HL-60 (cell line): ENCODE measurements around the gene FGF1.

Experiments
- DNase-seq, 2 experiments: peaks; one replicate each; pipeline ENCODE4 v3.0.0-alpha.2; 2010 to 2020; ENCODE audit warnings: low read depth in 1 of 2, low spot score in 1 of 2
- H3K27ac ChIP-seq: fragments of 250-450 bp; sonication (Bioruptor Pico); replicated peaks from 2 replicates; pipeline ENCODE4 v1.5.1; 2020; ENCODE audit warnings: mild to moderate bottlenecking, moderate library complexity
- H3K27me3 ChIP-seq: fragments of 250-450 bp; sonication (Bioruptor Pico); 2 replicates; pipeline ENCODE4 v1.5.1; 2021; ENCODE audit warnings: mild to moderate bottlenecking, moderate library complexity; ENCODE audit not compliant: insufficient read depth, poor library complexity, severe bottlenecking
- H3K4me3 ChIP-seq: replicated peaks from 2 replicates; pipeline ENCODE4 v1.5.1; 2011; ENCODE audit warnings: mild to moderate bottlenecking, control low read depth, low read length; ENCODE audit not compliant: insufficient read depth
- GABPA ChIP-seq: IDR thresholded peaks from 2 replicates; pipeline ENCODE4 v1.6.1; 2012; ENCODE audit warnings: low read depth
- POLR2AphosphoS5 ChIP-seq: IDR thresholded peaks from 2 replicates; pipeline ENCODE4 v1.6.1; 2012; ENCODE audit warnings: low read depth
- SPI1 ChIP-seq: IDR thresholded peaks from 2 replicates; pipeline ENCODE4 v1.6.1; 2012; ENCODE audit warnings: low read depth, mild to moderate bottlenecking, borderline replicate concordance
- TF ChIP-seq, protein P1 (sequence below): IDR thresholded peaks from one replicate; pipeline ENCODE4 v1.5.1; 2011; ENCODE audit warnings: low read length, control low read depth, inconsistent platforms; ENCODE audit not compliant: insufficient read depth
- TF ChIP-seq, protein P2 (sequence below): IDR thresholded peaks from 2 replicates; pipeline ENCODE4 v1.6.1; 2012; ENCODE audit warnings: low read depth; ENCODE audit not compliant: insufficient replicate concordance

The FGF1 gene

DNA sequence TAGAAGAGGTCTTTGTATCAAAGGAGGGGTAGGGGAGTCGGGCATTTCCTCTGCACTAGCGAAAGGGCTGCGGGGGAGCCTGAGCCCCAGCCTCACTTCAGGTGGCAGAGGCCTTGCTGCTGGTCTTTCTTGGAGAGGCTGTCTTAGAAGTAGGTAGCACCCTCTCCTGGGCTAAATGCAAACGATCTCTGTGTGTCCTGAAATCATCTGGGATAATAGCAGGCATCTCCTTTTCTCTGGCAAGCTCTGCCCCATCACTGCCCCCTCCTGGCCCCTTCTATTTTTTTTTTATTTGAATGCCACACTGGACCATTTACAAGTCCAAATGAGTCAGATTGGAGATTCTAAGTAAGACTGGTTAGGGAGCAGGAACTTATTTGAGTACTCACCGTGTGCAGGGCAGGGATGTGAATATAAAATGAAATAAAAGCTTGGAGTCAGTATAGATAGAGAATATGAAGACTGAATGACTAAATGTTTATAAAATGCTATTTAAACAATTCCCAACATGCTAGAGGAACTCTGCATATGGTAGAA lies 137.1 kb downstream of the FGF1 start:
- TF ChIP-seq, protein P1, sequence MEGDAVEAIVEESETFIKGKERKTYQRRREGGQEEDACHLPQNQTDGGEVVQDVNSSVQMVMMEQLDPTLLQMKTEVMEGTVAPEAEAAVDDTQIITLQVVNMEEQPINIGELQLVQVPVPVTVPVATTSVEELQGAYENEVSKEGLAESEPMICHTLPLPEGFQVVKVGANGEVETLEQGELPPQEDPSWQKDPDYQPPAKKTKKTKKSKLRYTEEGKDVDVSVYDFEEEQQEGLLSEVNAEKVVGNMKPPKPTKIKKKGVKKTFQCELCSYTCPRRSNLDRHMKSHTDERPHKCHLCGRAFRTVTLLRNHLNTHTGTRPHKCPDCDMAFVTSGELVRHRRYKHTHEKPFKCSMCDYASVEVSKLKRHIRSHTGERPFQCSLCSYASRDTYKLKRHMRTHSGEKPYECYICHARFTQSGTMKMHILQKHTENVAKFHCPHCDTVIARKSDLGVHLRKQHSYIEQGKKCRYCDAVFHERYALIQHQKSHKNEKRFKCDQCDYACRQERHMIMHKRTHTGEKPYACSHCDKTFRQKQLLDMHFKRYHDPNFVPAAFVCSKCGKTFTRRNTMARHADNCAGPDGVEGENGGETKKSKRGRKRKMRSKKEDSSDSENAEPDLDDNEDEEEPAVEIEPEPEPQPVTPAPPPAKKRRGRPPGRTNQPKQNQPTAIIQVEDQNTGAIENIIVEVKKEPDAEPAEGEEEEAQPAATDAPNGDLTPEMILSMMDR = peak; percentile 6
- no peak for TF ChIP-seq SPI1
- TF ChIP-seq, protein P2, sequence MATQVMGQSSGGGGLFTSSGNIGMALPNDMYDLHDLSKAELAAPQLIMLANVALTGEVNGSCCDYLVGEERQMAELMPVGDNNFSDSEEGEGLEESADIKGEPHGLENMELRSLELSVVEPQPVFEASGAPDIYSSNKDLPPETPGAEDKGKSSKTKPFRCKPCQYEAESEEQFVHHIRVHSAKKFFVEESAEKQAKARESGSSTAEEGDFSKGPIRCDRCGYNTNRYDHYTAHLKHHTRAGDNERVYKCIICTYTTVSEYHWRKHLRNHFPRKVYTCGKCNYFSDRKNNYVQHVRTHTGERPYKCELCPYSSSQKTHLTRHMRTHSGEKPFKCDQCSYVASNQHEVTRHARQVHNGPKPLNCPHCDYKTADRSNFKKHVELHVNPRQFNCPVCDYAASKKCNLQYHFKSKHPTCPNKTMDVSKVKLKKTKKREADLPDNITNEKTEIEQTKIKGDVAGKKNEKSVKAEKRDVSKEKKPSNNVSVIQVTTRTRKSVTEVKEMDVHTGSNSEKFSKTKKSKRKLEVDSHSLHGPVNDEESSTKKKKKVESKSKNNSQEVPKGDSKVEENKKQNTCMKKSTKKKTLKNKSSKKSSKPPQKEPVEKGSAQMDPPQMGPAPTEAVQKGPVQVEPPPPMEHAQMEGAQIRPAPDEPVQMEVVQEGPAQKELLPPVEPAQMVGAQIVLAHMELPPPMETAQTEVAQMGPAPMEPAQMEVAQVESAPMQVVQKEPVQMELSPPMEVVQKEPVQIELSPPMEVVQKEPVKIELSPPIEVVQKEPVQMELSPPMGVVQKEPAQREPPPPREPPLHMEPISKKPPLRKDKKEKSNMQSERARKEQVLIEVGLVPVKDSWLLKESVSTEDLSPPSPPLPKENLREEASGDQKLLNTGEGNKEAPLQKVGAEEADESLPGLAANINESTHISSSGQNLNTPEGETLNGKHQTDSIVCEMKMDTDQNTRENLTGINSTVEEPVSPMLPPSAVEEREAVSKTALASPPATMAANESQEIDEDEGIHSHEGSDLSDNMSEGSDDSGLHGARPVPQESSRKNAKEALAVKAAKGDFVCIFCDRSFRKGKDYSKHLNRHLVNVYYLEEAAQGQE = no peak
- TF ChIP-seq GABPA = no peak
- peak; percentile 17 to 37 for DNase-seq
- Histone ChIP-seq H3K4me3 (no peak overlapping the region), H3K27me3 (peaks cover 12% of the 10 kb centered on the region), H3K27ac (no peak overlapping the region)

DNA sequence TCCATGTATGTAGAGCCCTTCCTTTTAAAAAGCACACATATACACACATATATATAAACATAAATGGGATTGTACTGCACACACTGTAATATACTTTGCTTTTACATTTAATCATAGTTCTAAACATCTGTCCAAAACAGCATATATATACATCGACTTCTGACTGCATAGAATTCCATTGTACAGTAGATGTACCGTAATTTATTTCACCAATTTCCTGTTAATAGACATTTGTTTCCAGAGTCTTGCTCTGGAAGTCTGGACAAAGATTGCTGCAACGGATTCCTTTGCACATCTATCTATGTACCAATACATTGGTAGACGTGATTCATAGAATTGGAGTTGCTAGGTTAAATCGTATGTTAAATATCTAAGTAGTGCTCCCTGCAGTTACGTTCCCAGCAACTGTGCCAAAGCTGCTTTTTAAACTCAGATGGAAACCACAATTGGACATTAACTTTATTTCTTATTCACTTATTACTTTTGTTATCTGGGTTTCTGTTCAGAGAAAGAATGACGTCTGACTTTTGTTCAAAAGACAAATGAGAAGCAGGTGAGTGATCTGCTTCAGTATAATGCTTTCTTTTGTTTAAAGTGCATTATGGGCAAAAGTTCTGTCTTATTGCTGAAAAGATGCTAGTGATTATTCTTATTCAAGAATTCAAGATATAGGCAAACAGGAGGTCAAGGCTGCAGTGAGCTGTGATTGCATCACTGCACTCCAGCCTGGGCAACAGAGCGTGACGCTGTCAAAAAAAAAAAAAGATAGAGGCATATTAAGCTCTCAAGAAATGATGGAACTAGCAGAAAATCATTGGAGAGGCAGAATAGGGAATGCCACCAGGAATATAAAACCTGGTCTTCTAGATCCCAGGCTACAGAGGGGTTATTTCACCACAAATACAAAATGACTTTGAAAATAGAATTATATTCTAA lies 138.2 kb downstream of the FGF1 start:
- no peak for TF ChIP-seq SPI1
- TF ChIP-seq POLR2AphosphoS5 = no peak
- TF ChIP-seq, protein P1 = no peak
- TF ChIP-seq GABPA = no peak
- TF ChIP-seq, protein P2 = no peak
- DNase-seq = no peak
- H3K27ac ChIP-seq = no peak overlapping the region
- peaks cover 18% of the 10 kb centered on the region for H3K27me3 ChIP-seq
- no peak overlapping the region for H3K4me3 ChIP-seq

DNA sequence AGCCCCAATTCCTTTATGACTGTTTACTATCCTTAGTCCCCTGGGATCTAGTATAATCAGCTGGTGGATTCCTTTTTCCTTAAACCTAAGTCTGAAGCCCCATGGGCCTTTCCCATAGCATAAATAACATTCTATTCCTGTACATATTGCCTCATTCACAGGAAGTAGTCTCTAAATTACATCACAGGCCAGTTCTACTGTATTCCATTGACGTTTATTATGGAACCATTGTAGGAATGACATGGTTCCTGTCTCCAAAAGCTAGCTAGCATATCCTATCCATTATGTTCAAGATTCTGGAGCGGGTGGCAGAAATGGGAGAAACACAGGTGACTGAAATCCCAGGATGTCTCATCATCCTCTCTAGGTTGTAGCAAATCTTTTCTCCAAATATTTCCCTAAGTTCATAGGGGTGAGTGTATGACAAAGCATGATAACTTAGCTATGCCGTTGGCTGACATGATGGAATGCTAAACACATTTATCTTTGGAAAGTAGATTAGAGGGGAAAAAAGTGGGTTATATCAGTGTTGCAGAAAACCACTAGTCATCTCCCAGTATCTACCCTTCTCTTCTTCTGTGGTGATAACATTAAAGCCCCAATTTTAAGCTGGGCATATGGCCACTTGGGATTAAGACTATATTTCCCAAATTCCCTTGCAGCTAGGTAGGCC lies 140.1 kb downstream of the FGF1 start:
- no peak for DNase-seq
- Histone ChIP-seq H3K27me3 (peaks cover 6% of the 10 kb centered on the region), H3K4me3 (no peak overlapping the region), H3K27ac (no peak overlapping the region)
- TF ChIP-seq, protein P1 = no peak
- TF ChIP-seq SPI1 (no peak), GABPA (no peak), POLR2AphosphoS5 (no peak)
- TF ChIP-seq, protein P2 = no peak
